ENCODE data around the gene ADCY3. TPM values are rescaled to one million over a fixed set of nuclear protein-coding genes. Genes with fewer than 3 reads are reported as not detected.

ADCY3 gene
- total RNA-seq, 1 experiment from 2014 or later, result 75.6 TPM

DNA sequence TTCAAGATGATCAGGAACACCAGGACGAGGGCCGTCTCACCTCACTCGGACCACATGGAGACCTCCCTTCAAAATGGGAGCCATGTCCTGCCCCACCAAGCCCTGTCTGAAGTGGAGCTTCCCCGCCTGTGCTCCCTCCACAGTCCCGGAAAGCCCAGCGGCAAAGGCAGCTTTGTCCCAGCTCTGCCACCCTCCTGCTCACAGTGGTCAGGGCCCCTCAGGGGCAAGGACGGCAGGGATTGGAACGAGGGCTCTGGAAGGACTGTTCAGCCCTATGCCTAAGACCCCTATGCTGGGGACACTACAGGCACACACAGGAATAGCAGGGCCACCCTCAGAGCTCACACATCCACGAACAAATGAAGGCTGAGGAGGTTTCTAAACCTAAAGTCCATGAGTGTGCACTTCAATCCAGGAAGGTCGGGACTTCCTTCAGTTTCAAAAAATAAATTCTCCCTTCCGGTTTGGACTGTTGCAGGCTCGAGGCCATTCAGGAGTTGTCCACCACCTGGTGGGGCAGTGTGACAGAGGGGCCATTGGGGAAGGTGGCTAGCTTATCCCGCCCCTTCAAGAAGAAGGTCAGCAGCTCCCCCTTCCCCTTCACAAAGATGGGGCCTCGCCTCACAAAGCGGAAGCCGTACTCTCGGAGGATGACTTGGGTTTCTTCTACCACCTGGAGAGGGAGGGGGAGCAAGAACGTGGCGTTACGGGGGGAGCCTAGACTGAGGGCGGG lies 100.4 kb downstream of the ADCY3 start:
- H3K4me1 ChIP-seq, result peaks cover 4% of the 10 kb centered on the region; the same call in 1 of the 2 replicates
- ChIA-PET POLR2A (no interaction called here), CTCF (interaction anchor here (1.9 kb wide), 1 partner anchor 27 kb away, joined by 7 read pairs; the partner anchor contains the start of genes CENPO and PTRHD1)
- no peak overlapping the region for H3K27ac Mint-ChIP-seq (ENCODE audit: unreplicated experiment)
- peaks cover 2% of the 10 kb centered on the region for H3K36me3 ChIP-seq (ENCODE audit: control insufficient read depth, insufficient read depth, low read length)
- TSS peak; percentile 42 for BruUV-seq (replicated peaks)
- no peak overlapping the region for H3K4me3 Mint-ChIP-seq (ENCODE audit: unreplicated experiment)
- H3K36me3 Mint-ChIP-seq (ENCODE audit: insufficient read depth, unreplicated experiment), result peaks cover 91% of the 10 kb centered on the region
- H3K27me3 ChIP-seq (replicated peaks; ENCODE audit: control insufficient read depth, insufficient read depth, low read length), result no peaks in the 10 kb centered on the region
- no peak overlapping the region for H3K4me3 ChIP-seq (ENCODE audit: low read depth, low read length)
- H3K4me1 Mint-ChIP-seq (ENCODE audit: low read depth, unreplicated experiment), result peaks cover 10% of the 10 kb centered on the region
- TF ChIP-seq, protein P1, sequence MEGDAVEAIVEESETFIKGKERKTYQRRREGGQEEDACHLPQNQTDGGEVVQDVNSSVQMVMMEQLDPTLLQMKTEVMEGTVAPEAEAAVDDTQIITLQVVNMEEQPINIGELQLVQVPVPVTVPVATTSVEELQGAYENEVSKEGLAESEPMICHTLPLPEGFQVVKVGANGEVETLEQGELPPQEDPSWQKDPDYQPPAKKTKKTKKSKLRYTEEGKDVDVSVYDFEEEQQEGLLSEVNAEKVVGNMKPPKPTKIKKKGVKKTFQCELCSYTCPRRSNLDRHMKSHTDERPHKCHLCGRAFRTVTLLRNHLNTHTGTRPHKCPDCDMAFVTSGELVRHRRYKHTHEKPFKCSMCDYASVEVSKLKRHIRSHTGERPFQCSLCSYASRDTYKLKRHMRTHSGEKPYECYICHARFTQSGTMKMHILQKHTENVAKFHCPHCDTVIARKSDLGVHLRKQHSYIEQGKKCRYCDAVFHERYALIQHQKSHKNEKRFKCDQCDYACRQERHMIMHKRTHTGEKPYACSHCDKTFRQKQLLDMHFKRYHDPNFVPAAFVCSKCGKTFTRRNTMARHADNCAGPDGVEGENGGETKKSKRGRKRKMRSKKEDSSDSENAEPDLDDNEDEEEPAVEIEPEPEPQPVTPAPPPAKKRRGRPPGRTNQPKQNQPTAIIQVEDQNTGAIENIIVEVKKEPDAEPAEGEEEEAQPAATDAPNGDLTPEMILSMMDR (IDR thresholded peaks at IDR 0.05; ENCODE audit: insufficient read depth in 1 of 2, low read depth in 1 of 2, low read length in 1 of 2, severe bottlenecking in 1 of 2, unreplicated experiment in 1 of 2), result no peak
- no peaks in the 10 kb centered on the region for H3K9me3 Mint-ChIP-seq (ENCODE audit: unreplicated experiment)
- no peak for DNase-seq
- no peaks in the 10 kb centered on the region for H3K27me3 Mint-ChIP-seq (ENCODE audit: insufficient read depth, unreplicated experiment)
- no peaks in the 10 kb centered on the region for H3K9me3 ChIP-seq
- intact Hi-C loops (cut with micrococcal nuclease; ENCODE audit: unreplicated experiment), result no loop called here

DNA sequence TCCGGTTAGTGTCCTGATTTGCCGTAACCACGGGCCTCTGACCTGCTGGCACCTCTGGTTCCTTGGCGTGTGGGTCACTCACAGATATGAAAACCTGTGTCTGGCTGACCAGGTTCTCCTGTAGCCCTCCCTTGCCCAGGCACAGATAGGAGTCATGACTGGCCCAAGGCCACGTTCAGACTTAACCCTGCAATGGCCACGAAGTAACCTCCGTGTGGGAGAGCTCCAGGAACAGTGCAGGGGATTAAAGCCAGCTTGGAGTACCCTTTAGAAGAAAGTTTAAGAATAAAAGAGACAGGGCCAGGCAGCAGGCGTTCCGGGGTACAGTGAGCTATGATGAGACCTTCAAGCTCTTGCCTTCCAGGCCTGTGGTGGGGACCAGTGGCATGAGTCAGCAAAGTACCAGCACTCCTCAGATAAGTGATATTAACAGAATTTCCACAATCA lies 101.3 kb downstream of the ADCY3 start:
- Histone ChIP-seq H3K4me3 (ENCODE audit: low read depth, low read length) (no peak overlapping the region), H3K36me3 (ENCODE audit: control insufficient read depth, insufficient read depth, low read length) (peaks cover 2% of the 10 kb centered on the region), H3K27me3 (replicated peaks; ENCODE audit: control insufficient read depth, insufficient read depth, low read length) (no peaks in the 10 kb centered on the region), H3K9me3 (no peaks in the 10 kb centered on the region), H3K4me1 (peaks cover 4% of the 10 kb centered on the region; the same call in 1 of the 2 replicates)
- POLR2A ChIA-PET, result no interaction called here
- Mint-ChIP-seq H3K27me3 (ENCODE audit: insufficient read depth, unreplicated experiment) (no peaks in the 10 kb centered on the region), H3K4me3 (ENCODE audit: unreplicated experiment) (no peak overlapping the region), H3K36me3 (ENCODE audit: insufficient read depth, unreplicated experiment) (peaks cover 88% of the 10 kb centered on the region), H3K4me1 (ENCODE audit: low read depth, unreplicated experiment) (peaks cover 10% of the 10 kb centered on the region), H3K9me3 (ENCODE audit: unreplicated experiment) (no peaks in the 10 kb centered on the region), H3K27ac (ENCODE audit: unreplicated experiment) (no peak overlapping the region)
- DNase-seq, result no peak
- CTCF ChIA-PET, result interaction anchor here (0.7 to 1.9 kb wide), 2 partner anchors 9 to 26 kb away, joined by 3 to 7 read pairs; partner anchors contain the start of genes CENPO and PTRHD1
- intact Hi-C loops (cut with micrococcal nuclease; ENCODE audit: unreplicated experiment), result no loop called here
- TF ChIP-seq, protein P1 (IDR thresholded peaks at IDR 0.05; ENCODE audit: insufficient read depth in 1 of 2, low read depth in 1 of 2, low read length in 1 of 2, severe bottlenecking in 1 of 2, unreplicated experiment in 1 of 2), result no peak
- BruUV-seq (replicated peaks), result no TSS peak

DNA sequence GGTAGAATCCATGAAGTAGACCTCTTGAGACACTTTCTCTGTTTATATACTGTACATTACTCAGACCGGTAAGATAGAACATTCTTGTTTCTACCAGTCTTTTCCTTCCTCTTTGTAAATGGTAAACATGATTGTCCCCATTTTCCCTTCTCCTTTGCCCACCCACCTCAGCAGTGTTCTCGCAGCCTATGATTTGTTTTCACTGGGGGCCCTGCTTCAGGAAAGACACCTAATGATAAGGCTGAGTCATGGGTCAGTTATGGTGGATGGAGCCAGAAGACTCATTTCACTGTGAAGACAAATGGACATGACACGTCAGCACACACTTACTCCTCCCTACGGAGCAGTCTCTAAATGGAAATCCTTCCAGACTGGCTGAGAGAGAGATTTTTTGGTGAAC lies 103.2 kb downstream of the ADCY3 start:
- Histone ChIP-seq H3K4me1 (peaks cover 4% of the 10 kb centered on the region; the same call in 1 of the 2 replicates), H3K4me3 (ENCODE audit: low read depth, low read length) (no peak overlapping the region), H3K9me3 (no peaks in the 10 kb centered on the region), H3K27me3 (replicated peaks; ENCODE audit: control insufficient read depth, insufficient read depth, low read length) (no peaks in the 10 kb centered on the region), H3K36me3 (ENCODE audit: control insufficient read depth, insufficient read depth, low read length) (peaks cover 2% of the 10 kb centered on the region)
- Mint-ChIP-seq H3K9me3 (ENCODE audit: unreplicated experiment) (no peaks in the 10 kb centered on the region), H3K4me1 (ENCODE audit: low read depth, unreplicated experiment) (peaks cover 10% of the 10 kb centered on the region), H3K4me3 (ENCODE audit: unreplicated experiment) (no peak overlapping the region), H3K27ac (ENCODE audit: unreplicated experiment) (peak overlapping the region; percentile 24), H3K36me3 (ENCODE audit: insufficient read depth, unreplicated experiment) (peaks cover 88% of the 10 kb centered on the region), H3K27me3 (ENCODE audit: insufficient read depth, unreplicated experiment) (no peaks in the 10 kb centered on the region)
- POLR2A ChIA-PET, result no interaction called here
- TF ChIP-seq, protein P1 (IDR thresholded peaks at IDR 0.05; ENCODE audit: insufficient read depth in 1 of 2, low read depth in 1 of 2, low read length in 1 of 2, severe bottlenecking in 1 of 2, unreplicated experiment in 1 of 2), result no peak
- intact Hi-C loops (cut with micrococcal nuclease; ENCODE audit: unreplicated experiment), result no loop called here
- no peak for DNase-seq
- CTCF ChIA-PET, result no interaction called here
- no TSS peak for BruUV-seq (replicated peaks)
